SH-SY5Y (cell line): Measurements from ENCODE around the gene OGFOD3.

Source experiments
- GATA2 ChIP-seq: IDR thresholded peaks from 2 replicates; pipeline ENCODE4 v1.6.1; 2011; ENCODE audit warnings: mild to moderate bottlenecking, low read depth, low read length
- GATA3 ChIP-seq: IDR thresholded peaks from 2 replicates; pipeline ENCODE4 v1.6.1; 2011; ENCODE audit warnings: low read depth, mild to moderate bottlenecking, low read length, moderate library complexity

Gene OGFOD3

GRCh38 chr17:82449883-82450356, 31.5 kb upstream of the OGFOD3 start:
- TF ChIP-seq GATA2, result no peak
- no peak for TF ChIP-seq GATA3

GRCh38 chr17:82449131-82449882, 30.9 kb upstream of the OGFOD3 start:
- no peak for TF ChIP-seq GATA3
- no peak for TF ChIP-seq GATA2

GRCh38 chr17:82447876-82448275, 29.5 kb upstream of the OGFOD3 start:
- TF ChIP-seq GATA2 (no peak), GATA3 (no peak)

GRCh38 chr17:82446649-82447048, 28.3 kb upstream of the OGFOD3 start:
- TF ChIP-seq GATA2, result no peak
- TF ChIP-seq GATA3, result no peak

- no peak for TF ChIP-seq GATA3
- no peak for TF ChIP-seq GATA2
Measured at GRCh38 chr17:82446124-82446523, 27.7 kb upstream of the OGFOD3 start.

- TF ChIP-seq GATA3 (no peak), GATA2 (no peak)
Measured at GRCh38 chr17:82445542-82445941, 27.2 kb upstream of the OGFOD3 start.

- TF ChIP-seq GATA3, result no peak
- TF ChIP-seq GATA2, result no peak
Measured at GRCh38 chr17:82444941-82445521, 26.6 kb upstream of the OGFOD3 start.

GRCh38 chr17:82444284-82444893, 26.0 kb upstream of the OGFOD3 start:
- TF ChIP-seq GATA3, result no peak
- no peak for TF ChIP-seq GATA2

- TF ChIP-seq GATA3 (no peak), GATA2 (no peak)
Measured at GRCh38 chr17:82443465-82444283, 25.3 kb upstream of the OGFOD3 start.

GRCh38 chr17:82442643-82443464, 24.5 kb upstream of the OGFOD3 start:
- TF ChIP-seq GATA2 (no peak), GATA3 (no peak)

GRCh38 chr17:82441691-82442487, 23.5 kb upstream of the OGFOD3 start:
- TF ChIP-seq GATA2, result no peak
- TF ChIP-seq GATA3, result no peak

GRCh38 chr17:82440991-82441627, 22.7 kb upstream of the OGFOD3 start:
- TF ChIP-seq GATA2 (no peak), GATA3 (no peak)

- TF ChIP-seq GATA2 (no peak), GATA3 (no peak)
Measured at GRCh38 chr17:82440469-82440981, 22.1 kb upstream of the OGFOD3 start.
